ENCODE results near the gene KRTAP5-6.

Gene KRTAP5-6, protein sequence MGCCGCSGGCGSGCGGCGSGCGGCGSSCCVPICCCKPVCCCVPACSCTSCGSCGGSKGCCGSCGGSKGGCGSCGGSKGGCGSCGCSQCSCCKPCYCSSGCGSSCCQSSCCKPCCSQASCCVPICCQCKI

GRCh38 chr11:1696608-1697570 lies at the start of gene KRTAP5-6:
Gene KRTAP5-6, plus strand, starts transcription at chr11:1697195. Its CDS starts 51 bp downstream, at chr11:1697246.
- no peak for DNase-seq (ENCODE audit: low read depth in 2 of 2)

- no peak for DNase-seq (ENCODE audit: low read depth in 2 of 2)
These were observed 48.9 kb upstream of the KRTAP5-6 start for GRCh38 chr11:1647901-1648652.

DNA sequence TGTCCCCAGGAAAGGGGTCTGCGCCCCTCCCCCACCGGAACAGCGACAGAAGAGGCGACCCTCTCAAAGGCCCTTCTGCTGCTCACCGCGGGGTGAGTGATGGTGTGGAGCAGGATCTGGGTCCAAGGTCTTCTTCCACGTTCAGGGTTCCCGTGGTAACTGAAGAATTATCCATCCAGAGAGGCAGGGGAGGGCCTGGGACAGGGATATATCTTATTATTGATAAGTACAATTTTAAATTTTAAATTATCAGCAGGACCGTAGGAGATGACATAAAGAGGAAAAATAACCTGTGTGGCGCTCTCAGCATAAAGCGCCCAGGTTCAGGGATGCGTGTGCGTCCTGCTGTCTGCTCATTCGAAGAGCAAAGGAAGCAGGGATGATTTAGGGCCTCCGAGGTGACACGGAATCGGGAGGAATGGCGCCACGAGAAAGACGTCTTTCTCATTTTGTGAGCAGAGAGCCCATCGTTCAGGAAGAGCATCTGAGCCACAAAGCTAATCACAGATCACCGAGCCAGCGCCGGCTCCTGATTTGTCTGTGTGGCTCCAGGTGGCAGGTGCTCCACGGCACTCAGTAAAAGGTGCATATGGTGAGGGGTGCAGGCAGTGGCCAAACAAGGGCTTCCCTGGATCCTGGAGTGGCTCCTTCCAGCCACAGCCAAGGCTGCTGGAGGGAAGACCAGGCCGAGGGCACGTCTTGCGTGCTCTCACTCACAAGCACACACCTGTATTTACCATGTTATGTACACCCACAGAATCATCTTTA lies 48.2 kb upstream of the KRTAP5-6 start:
- DNase-seq (ENCODE audit: low read depth in 2 of 2), result no peak

- DNase-seq (ENCODE audit: low read depth in 2 of 2), result no peak
These were observed 46.7 kb upstream of the KRTAP5-6 start for GRCh38 chr11:1650034-1650917.

DNA sequence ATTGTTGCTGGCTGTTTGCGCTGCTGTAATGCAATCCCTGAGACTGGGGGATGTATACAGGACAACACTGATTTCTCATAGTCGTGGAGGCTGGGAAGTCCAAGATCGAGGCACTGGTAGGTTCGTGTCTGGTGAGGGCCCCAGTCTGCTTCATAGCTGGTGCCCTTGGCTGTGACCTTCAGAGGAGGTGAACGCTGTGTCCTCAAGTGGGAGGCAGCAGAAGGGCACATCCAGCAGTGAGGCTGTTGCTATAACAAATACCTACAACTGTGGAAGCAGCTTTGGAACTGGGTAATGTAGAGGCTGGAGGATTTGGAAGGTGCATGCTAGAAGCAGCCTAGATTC lies 46.1 kb upstream of the KRTAP5-6 start:
- DNase-seq (ENCODE audit: low read depth in 2 of 2), result no peak

DNA sequence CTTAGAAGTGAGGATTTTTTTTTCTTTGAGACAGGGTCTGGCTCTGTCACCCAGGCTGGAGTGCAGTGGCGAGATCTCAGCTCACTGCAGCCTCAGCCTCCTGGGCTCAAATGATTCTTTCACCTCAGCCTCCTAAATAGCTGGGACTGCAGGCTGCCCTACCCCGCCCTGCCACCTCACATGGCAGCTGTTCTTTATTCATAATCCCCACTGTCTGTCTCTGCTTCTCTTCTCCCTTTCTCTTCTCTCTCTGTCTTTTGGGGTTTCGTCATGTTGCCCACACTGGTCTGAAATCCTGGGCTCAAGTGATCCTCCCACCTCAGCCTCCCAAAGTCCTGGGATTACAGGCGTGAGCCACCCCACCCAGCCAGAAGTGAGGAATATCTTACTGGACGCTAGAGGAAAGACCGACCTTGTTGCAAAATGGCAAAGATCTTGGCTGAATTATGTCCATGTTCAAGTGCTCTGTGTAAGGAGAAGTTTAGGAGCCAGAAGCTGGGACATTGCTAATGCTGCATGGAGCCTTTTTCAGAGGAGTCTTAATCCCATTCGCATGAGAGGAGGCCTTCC lies 45.5 kb upstream of the KRTAP5-6 start:
- no peak for DNase-seq (ENCODE audit: low read depth in 2 of 2)

GRCh38 chr11:1652026-1652425 lies 45.0 kb upstream of the KRTAP5-6 start:
- no peak for DNase-seq (ENCODE audit: low read depth in 2 of 2)

- DNase-seq (ENCODE audit: low read depth in 2 of 2), result no peak
These were observed 44.6 kb upstream of the KRTAP5-6 start for GRCh38 chr11:1652442-1652770.

- peak; percentile 44 to 65 for DNase-seq (ENCODE audit: low read depth in 2 of 2)
These were observed 44.0 kb upstream of the KRTAP5-6 start for GRCh38 chr11:1652771-1653540.

DNA sequence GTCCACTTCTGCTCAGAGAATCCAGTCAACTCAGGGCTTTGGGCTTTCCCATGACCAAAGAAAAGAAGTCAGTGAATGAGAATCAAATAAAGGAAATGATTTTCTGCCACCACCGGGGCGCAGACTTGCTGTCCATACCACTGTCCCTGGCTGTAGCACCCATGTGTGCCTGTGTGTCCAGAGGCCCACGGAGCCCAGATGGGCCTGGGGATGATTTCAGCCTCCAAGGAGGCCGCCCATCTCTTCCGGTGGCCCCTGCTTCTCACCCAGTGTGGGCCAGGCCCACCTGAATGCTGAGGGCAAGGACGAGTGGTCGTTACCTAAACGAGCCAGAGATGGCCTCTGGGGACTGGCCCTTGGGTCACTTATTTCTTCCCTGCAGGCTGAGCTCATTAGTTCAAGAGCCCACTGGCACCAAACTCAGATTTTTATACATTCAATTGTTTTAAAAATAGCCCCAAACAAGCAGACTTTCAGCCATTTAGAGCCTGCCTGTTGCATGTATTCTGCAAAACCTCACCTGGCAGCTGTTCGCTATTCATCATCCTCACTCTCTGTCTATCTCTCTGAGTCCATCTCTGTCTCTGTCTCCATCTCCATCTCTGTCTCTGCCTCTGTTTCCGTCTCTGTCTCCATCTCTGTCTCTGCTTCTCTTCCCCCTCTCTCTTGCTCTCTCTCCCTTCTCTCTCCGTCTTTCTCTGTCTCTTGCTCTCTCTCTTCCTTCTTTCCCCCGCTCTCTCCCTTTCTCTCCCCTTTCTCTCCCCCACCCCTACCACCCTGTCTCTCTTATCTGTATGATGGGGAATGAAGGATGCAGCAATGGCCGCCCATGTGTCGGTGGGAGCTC lies 43.2 kb upstream of the KRTAP5-6 start:
- DNase-seq (ENCODE audit: low read depth in 2 of 2), result no peak

- no peak for DNase-seq (ENCODE audit: low read depth in 2 of 2)
These were observed 42.4 kb upstream of the KRTAP5-6 start for GRCh38 chr11:1654388-1655167.

DNA sequence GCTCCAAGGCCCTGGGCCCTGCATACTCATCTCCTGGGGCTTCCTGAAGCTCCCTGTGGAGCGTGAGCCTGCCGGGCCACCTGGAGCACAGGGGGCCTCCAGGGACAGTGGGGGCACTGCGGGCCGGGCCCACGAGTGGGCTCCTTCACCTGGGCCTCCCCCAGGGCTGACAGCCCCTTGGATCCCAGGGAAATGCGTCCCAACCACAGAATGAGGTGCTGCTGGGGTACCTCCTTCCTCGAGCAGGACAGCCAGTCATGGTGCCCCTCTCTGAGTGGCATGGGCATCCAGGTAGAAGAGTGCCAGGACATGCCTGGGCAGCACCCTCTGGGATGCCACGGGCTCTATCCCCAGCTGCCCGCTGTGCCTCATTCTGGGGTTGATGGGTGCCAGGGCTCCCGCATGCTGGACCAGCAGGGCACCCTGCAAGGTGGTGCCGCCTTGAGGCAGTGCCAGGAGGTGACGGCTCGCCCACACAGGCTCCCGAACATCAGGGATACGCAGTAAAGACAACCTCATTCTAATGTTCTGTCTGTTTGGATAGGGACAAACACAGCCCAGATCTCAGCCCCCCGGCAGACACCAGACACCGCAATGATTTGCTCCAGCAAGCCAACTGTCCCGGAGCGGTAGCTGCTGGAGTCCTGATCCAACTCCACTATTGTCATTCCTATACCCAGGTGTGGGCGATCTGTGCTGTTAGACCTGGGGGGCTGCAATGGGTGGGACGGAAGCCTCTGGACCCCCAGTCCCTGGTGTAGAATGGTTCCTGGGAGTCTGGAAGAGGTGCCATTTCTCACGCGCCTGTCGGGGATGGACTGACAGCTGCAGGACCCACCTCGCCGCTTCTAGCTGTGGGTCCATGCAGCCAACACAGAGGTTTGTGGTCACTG lies 41.6 kb upstream of the KRTAP5-6 start:
- no peak for DNase-seq (ENCODE audit: low read depth in 2 of 2)

DNA sequence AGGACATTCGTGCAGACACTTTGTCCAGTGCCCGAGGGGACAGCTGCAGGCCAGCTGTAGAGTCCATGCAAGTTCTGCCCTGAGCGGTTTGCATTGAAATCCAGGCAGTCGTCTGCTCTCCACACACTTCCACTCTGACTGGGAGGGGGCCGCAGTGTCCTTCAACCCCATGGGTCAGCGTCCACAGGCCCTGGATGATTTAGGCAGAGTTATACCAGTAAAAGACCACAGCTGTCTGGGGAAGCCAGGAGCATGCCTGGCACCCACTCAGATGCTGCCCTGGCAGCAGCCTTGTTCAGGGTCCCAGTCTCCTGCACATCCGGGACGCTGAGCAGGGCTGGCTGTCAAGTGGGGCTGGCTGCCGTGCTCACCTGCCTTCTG lies 40.9 kb upstream of the KRTAP5-6 start:
- DNase-seq (ENCODE audit: low read depth in 2 of 2), result no peak

DNA sequence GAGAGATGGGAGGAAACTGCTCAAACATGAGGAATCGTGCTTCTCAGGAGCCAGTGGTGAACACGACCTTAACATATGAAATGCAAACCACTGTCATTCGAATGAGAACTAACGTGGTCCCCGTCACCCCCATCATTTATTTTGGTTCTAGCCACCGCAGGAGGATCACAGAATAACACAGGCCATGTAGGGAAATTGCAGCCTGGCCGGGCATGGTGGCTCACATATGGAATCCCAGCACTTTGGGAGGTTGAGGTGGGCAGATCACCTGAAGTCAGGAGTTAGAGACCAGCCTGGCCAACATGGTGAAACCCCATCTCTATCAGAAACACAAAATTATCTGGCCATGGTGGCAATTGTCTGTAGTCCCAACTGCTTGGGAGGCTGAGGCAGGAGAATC lies 40.3 kb upstream of the KRTAP5-6 start:
- no peak for DNase-seq (ENCODE audit: low read depth in 2 of 2)

DNA sequence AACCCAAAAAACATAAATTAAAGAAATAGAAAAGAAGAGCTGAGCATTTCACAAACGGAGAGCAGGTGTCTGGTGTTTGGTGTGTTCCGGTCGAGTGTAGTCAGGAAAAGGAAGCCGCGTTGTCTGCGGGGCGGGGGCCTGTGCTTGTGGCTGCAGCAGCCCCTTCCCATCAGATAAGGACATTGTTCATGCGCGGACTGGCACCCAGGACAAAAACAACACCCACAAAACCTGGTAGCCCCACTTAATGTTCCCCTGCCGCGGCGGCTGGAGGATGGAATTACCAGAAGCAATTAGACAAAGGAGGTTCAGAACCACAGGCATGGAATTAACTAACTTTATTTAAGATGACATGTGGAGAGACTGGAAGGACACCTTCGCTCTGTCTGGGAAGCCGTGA lies 37.5 kb upstream of the KRTAP5-6 start:
- no peak for DNase-seq (ENCODE audit: low read depth in 2 of 2)

- no peak for DNase-seq (ENCODE audit: low read depth in 2 of 2)
These were observed 36.7 kb upstream of the KRTAP5-6 start for GRCh38 chr11:1660111-1660867.

All from stimulated activated CD4-positive, alpha-beta T cell treated with anti-CD3 and anti-CD28 coated beads, Interleukin-1b, Interleukin-23, amount 100 ng/mL, for 1 hour (primary cell).